ENCODE results near the gene CENPP.

The CENPP gene

DNA sequence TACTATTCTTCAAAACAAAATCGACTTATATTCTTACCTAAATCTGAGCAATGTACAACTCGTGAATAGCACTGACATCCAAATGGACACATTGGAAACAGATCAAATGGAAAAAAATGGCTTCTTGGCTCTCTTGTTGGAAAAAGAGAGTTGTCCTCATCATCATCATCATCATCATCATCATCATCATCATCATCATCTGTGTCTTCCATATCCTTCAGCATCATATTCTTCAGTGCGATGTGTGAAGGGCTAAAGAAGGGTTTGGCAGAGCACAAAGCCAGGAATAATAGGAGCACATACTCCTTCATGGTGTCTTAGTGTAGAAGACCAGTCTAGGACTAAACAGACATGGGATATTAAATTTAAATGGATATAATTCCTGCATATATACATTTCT is 148.8 kb downstream of the CENPP start:
- H3K9me3 ChIP-seq (replicated peaks; ENCODE audit: insufficient read depth, low read length): no peaks in the 10 kb centered on the region
- no peak overlapping the region for H2AFZ ChIP-seq (ENCODE audit: low read length)
- H3K4me3 ChIP-seq (ENCODE audit: low read length): no peak overlapping the region
- no peak overlapping the region for H3K4me2 ChIP-seq (ENCODE audit: low read depth, low read length)
- no peak for DNase-seq
- H3K4me1 ChIP-seq (ENCODE audit: low read length): no peaks in the 10 kb centered on the region
- no peaks in the 10 kb centered on the region for H4K20me1 ChIP-seq (ENCODE audit: insufficient read depth, low read length)
- TF ChIP-seq, protein P1, sequence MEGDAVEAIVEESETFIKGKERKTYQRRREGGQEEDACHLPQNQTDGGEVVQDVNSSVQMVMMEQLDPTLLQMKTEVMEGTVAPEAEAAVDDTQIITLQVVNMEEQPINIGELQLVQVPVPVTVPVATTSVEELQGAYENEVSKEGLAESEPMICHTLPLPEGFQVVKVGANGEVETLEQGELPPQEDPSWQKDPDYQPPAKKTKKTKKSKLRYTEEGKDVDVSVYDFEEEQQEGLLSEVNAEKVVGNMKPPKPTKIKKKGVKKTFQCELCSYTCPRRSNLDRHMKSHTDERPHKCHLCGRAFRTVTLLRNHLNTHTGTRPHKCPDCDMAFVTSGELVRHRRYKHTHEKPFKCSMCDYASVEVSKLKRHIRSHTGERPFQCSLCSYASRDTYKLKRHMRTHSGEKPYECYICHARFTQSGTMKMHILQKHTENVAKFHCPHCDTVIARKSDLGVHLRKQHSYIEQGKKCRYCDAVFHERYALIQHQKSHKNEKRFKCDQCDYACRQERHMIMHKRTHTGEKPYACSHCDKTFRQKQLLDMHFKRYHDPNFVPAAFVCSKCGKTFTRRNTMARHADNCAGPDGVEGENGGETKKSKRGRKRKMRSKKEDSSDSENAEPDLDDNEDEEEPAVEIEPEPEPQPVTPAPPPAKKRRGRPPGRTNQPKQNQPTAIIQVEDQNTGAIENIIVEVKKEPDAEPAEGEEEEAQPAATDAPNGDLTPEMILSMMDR (IDR thresholded peaks at IDR 0.05; ENCODE audit: low read length): no peak
- TF ChIP-seq EZH2phosphoT487 (IDR thresholded peaks at IDR 0.05; ENCODE audit: low read length) (no peak), EZH2 (optimal IDR thresholded peaks at IDR 0.05; ENCODE audit: low read depth, low read length) (no peak)
- no peak overlapping the region for H3K27ac ChIP-seq (ENCODE audit: low read length)
- no peaks in the 10 kb centered on the region for H3K79me2 ChIP-seq (ENCODE audit: low read length)
- no peaks in the 10 kb centered on the region for H3F3A ChIP-seq (ENCODE audit: insufficient read depth, low read length)
- no peaks in the 10 kb centered on the region for H3K9me2 ChIP-seq (replicated peaks; ENCODE audit: insufficient read depth, low read length)
- H3K36me3 ChIP-seq (replicated peaks; ENCODE audit: insufficient read depth, low read length): no peaks in the 10 kb centered on the region
- H3K27me3 ChIP-seq (replicated peaks; ENCODE audit: insufficient read depth, low read length): no peaks in the 10 kb centered on the region
- no peak overlapping the region for H3K9ac ChIP-seq (ENCODE audit: low read length)

DNA sequence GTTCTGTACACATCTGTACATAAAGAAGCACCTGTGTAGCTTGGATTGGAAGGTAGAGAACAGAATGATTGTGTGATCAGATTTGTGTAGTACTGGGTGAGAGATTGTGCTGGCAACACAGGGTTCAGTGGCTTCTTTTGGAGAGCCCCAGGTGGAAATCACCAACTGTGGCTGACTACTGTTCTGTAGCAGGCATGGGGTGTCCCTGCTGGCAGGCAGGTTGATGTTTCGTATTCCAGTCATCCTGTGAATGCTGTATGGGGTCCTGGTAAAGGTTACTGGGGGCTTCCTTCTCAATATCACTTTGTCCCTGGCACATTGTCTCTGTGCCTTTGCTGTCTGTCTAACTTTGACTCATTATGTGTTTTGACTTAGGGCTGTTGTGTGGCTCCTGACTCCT is 151.2 kb downstream of the CENPP start:
- no peak overlapping the region for H3K27ac ChIP-seq (ENCODE audit: low read length)
- H3K79me2 ChIP-seq (ENCODE audit: low read length): no peaks in the 10 kb centered on the region
- H3K4me3 ChIP-seq (ENCODE audit: low read length): no peak overlapping the region
- no peaks in the 10 kb centered on the region for H4K20me1 ChIP-seq (ENCODE audit: insufficient read depth, low read length)
- DNase-seq: no peak
- H3K36me3 ChIP-seq (replicated peaks; ENCODE audit: insufficient read depth, low read length): no peaks in the 10 kb centered on the region; the same call in 1 of the 2 replicates
- no peaks in the 10 kb centered on the region for H3K9me3 ChIP-seq (replicated peaks; ENCODE audit: insufficient read depth, low read length)
- TF ChIP-seq EZH2 (optimal IDR thresholded peaks at IDR 0.05; ENCODE audit: low read depth, low read length): no peak
- no peak for TF ChIP-seq EZH2phosphoT487 (IDR thresholded peaks at IDR 0.05; ENCODE audit: low read length)
- TF ChIP-seq, protein P1 (IDR thresholded peaks at IDR 0.05; ENCODE audit: low read length): no peak
- H3K27me3 ChIP-seq (replicated peaks; ENCODE audit: insufficient read depth, low read length): no peaks in the 10 kb centered on the region
- H3F3A ChIP-seq (ENCODE audit: insufficient read depth, low read length): no peaks in the 10 kb centered on the region
- H3K4me2 ChIP-seq (ENCODE audit: low read depth, low read length): no peak overlapping the region
- H3K9me2 ChIP-seq (replicated peaks; ENCODE audit: insufficient read depth, low read length): no peaks in the 10 kb centered on the region
- H2AFZ ChIP-seq (ENCODE audit: low read length): no peak overlapping the region
- no peaks in the 10 kb centered on the region for H3K4me1 ChIP-seq (ENCODE audit: low read length)
- H3K9ac ChIP-seq (ENCODE audit: low read length): no peak overlapping the region

DNA sequence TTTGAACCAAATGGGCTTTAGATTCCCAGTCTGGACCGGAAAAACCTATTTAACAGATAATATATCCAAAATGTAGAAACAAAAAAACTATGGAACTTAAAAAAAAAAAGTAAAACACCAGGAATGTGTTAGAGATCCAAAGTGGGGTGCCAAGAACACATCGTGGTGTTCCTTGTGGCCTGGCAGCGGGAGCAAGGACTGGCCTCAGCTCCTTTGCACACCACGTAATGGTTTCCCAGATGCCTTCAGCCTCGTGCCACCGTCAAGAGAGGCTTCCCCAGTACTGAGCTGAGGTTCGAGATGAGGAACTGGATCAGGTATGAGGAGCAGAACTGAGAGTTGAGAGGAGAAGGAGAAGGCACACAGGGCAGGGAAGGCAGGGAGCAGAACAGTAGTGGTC is 153.0 kb downstream of the CENPP start:
- H3K4me3 ChIP-seq (ENCODE audit: low read length): no peak overlapping the region

More for the DNA sequence above, 153.0 kb downstream of the CENPP start:
- no peak overlapping the region for H3K4me2 ChIP-seq (ENCODE audit: low read depth, low read length)
- no peaks in the 10 kb centered on the region for H3K79me2 ChIP-seq (ENCODE audit: low read length)
- H3K36me3 ChIP-seq (replicated peaks; ENCODE audit: insufficient read depth, low read length): no peaks in the 10 kb centered on the region; the same call in 1 of the 2 replicates
- H3K27me3 ChIP-seq (replicated peaks; ENCODE audit: insufficient read depth, low read length): no peaks in the 10 kb centered on the region
- DNase-seq: no peak
- H3F3A ChIP-seq (ENCODE audit: insufficient read depth, low read length): no peaks in the 10 kb centered on the region
- H3K27ac ChIP-seq (ENCODE audit: low read length): no peak overlapping the region
- H3K9me2 ChIP-seq (replicated peaks; ENCODE audit: insufficient read depth, low read length): no peaks in the 10 kb centered on the region
- TF ChIP-seq, protein P1 (IDR thresholded peaks at IDR 0.05; ENCODE audit: low read length): no peak
- no peak for TF ChIP-seq EZH2 (optimal IDR thresholded peaks at IDR 0.05; ENCODE audit: low read depth, low read length)
- TF ChIP-seq EZH2phosphoT487 (IDR thresholded peaks at IDR 0.05; ENCODE audit: low read length): no peak
- H4K20me1 ChIP-seq (ENCODE audit: insufficient read depth, low read length): no peaks in the 10 kb centered on the region
- no peaks in the 10 kb centered on the region for H3K9me3 ChIP-seq (replicated peaks; ENCODE audit: insufficient read depth, low read length)
- no peak overlapping the region for H2AFZ ChIP-seq (ENCODE audit: low read length)
- H3K9ac ChIP-seq (ENCODE audit: low read length): no peak overlapping the region
- H3K4me1 ChIP-seq (ENCODE audit: low read length): no peaks in the 10 kb centered on the region

Measured in MM.1S (cell line).